22Rv1 (cell line): ENCODE measurements around the gene LRP8.

ENCODE experiments used
- ZFX ChIP-seq: fragments of 450-650 bp; IDR thresholded peaks from 2 replicates; pipeline ENCODE4 v1.6.1; 2017; ENCODE audit warnings: antibody characterized with exemption, borderline replicate concordance
- TF ChIP-seq, protein P1 (sequence below): fragments of 450-650 bp; IDR thresholded peaks from 2 replicates; pipeline ENCODE4 v1.5.1; 2017; ENCODE audit warnings: mild to moderate bottlenecking

DNA sequence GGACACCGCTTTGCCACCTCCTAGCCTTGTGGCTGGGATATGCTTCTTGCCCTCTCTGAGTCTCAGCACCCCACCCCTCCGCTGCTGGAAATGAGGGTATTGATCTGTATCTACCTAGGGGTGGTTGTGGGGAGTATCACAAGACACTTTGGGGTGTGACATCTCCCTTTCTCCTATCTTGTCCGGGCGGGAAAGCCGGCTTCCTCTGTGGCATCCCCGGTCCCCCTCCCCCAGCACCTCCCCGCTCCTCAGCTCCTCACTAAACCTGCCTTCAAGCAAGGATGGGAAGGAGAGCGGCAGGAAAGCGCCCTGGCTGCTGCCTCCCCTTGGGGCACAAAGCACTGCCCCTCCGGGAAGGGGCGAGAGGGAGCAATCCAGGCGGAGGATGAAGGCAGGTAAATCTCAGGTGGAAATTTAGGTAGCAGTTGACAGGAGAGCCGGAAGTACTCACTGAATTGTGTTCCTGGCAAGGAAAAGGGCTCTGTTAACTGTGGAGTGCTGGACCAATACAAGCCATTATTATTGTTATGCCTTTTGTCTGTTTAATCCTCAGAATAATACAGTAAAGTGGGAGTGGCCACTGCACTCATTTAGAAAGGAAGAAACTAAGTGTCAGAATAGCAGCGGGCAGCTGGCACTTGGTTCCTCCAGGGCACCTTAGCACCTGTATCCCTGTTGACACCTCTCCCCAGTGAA is 49.0 kb upstream of the LRP8 start:
- TF ChIP-seq, protein P1, sequence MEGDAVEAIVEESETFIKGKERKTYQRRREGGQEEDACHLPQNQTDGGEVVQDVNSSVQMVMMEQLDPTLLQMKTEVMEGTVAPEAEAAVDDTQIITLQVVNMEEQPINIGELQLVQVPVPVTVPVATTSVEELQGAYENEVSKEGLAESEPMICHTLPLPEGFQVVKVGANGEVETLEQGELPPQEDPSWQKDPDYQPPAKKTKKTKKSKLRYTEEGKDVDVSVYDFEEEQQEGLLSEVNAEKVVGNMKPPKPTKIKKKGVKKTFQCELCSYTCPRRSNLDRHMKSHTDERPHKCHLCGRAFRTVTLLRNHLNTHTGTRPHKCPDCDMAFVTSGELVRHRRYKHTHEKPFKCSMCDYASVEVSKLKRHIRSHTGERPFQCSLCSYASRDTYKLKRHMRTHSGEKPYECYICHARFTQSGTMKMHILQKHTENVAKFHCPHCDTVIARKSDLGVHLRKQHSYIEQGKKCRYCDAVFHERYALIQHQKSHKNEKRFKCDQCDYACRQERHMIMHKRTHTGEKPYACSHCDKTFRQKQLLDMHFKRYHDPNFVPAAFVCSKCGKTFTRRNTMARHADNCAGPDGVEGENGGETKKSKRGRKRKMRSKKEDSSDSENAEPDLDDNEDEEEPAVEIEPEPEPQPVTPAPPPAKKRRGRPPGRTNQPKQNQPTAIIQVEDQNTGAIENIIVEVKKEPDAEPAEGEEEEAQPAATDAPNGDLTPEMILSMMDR = no peak
- no peak for TF ChIP-seq ZFX
